HG03432 (cell line): ENCODE results near the gene PDE9A.

Source experiments
- ATAC-seq: cut with Tn5 transposase; IDR thresholded peaks from one replicate; pipeline ENCODE4 v1.9.1; 2021; ENCODE audit warnings: mild to moderate bottlenecking, moderate library complexity; ENCODE audit not compliant: unreplicated experiment

The PDE9A gene

GRCh38 chr21:42815217-42815616 is 161.8 kb downstream of the PDE9A start:
- ATAC-seq, result no peak

- no peak for ATAC-seq
Observed at GRCh38 chr21:42818328-42818749, 164.9 kb downstream of the PDE9A start.

- no peak for ATAC-seq
Observed at GRCh38 chr21:42819861-42820615, 166.6 kb downstream of the PDE9A start.

- ATAC-seq, result no peak
Observed at GRCh38 chr21:42820616-42821465, 167.4 kb downstream of the PDE9A start.
